CD4-positive, CD25-positive, alpha-beta regulatory T cell (primary cell): ENCODE results near the gene SLC25A41. TPM values are rescaled to one million over a fixed set of nuclear protein-coding genes. Genes with fewer than 3 reads are reported as not detected.

ENCODE experiments used
- ATAC-seq, 2 donors: fragments of 150-1000 bp; cut with Tn5 transposase; one replicate each; pipeline ENCODE4 v1.10.0; 2021; ENCODE audit warnings: low read depth in 2 of 2, moderate number of reproducible peaks in 2 of 2, moderate library complexity in 1 of 2
- DNase-seq, 3 donors: peaks; one replicate each; pipeline versions ENCODE4 v3.0.0 to v3.0.0-alpha.2; 2012 to 2022; ENCODE audit warnings: mixed read lengths in 1 of 3
- H3K27ac ChIP-seq: one replicate; pipeline ENCODE4 v1.7.0; 2013; ENCODE audit warnings: mild to moderate bottlenecking, low read length; ENCODE audit not compliant: insufficient read depth, poor library complexity, severe bottlenecking
- H3K27me3 ChIP-seq: one replicate; pipeline ENCODE4 v1.7.0; 2013; ENCODE audit warnings: low read length; ENCODE audit not compliant: control insufficient read depth, insufficient read depth
- H3K36me3 ChIP-seq: one replicate; pipeline ENCODE4 v1.7.0; 2013; ENCODE audit warnings: mild to moderate bottlenecking, low read length, moderate library complexity; ENCODE audit not compliant: control insufficient read depth, insufficient read depth
- H3K4me1 ChIP-seq: 2 replicates; pipeline ENCODE4 v1.7.0; 2013; ENCODE audit warnings: mild to moderate bottlenecking, low read length; ENCODE audit not compliant: insufficient read depth, control insufficient read depth, poor library complexity, severe bottlenecking
- H3K4me3 ChIP-seq: one replicate; pipeline ENCODE4 v1.7.0; 2013; ENCODE audit warnings: low read depth, mild to moderate bottlenecking, low read length, moderate library complexity
- H3K9me3 ChIP-seq, 2 experiments: 1 replicate in 1 of 2; 2 replicates in 1 of 2; pipeline ENCODE4 v1.7.0; 2013; ENCODE audit warnings: low read length in 2 of 2, mild to moderate bottlenecking in 1 of 2, moderate library complexity in 1 of 2; ENCODE audit not compliant: control insufficient read depth in 2 of 2
- H3K27ac Mint-ChIP-seq, 3 donors: one replicate each; pipeline ENCODE4 v1.8.0; 2020 to 2022; ENCODE audit warnings: mild to moderate bottlenecking in 3 of 3, mixed read lengths in 3 of 3, moderate library complexity in 2 of 3
- H3K27me3 Mint-ChIP-seq: one replicate; pipeline ENCODE4 v1.8.0; 2022; ENCODE audit warnings: mild to moderate bottlenecking, mixed read lengths
- H3K36me3 Mint-ChIP-seq: one replicate; pipeline ENCODE4 v1.8.0; 2020; ENCODE audit warnings: mixed read lengths
- H3K4me1 Mint-ChIP-seq, 4 donors: one replicate each; pipeline ENCODE4 v1.8.0; 2020 to 2022; ENCODE audit warnings: mixed read lengths in 4 of 4, mild to moderate bottlenecking in 1 of 4
- H3K4me3 Mint-ChIP-seq, 4 donors: one replicate each; pipeline ENCODE4 v1.8.0; 2020 to 2022; ENCODE audit warnings: mild to moderate bottlenecking in 4 of 4, mixed read lengths in 4 of 4, moderate library complexity in 3 of 4
- H3K9me3 Mint-ChIP-seq, 7 donors: one replicate each; pipeline ENCODE4 v1.8.0; 2020 to 2022; ENCODE audit warnings: mixed read lengths in 7 of 7, mild to moderate bottlenecking in 3 of 7, moderate library complexity in 2 of 7
- polyA plus RNA-seq, 4 donors: library from polyadenylated mRNA; unstranded; fragments of 300-500 nt; fragmentation: Illumina TruSeq; gene quantifications; one replicate each; pipeline ENCODE4 v1.2.3, GENCODE V29; 2021
- total RNA-seq: library from RNA; stranded (reverse); gene quantifications from one replicate; pipeline ENCODE4 v1.2.3, GENCODE V29; 2022

Gene SLC25A41
- total and polyA plus RNA-seq, 5 donors from 2014 or later = 0.24 to 0.42 TPM; not detected in 3

DNA sequence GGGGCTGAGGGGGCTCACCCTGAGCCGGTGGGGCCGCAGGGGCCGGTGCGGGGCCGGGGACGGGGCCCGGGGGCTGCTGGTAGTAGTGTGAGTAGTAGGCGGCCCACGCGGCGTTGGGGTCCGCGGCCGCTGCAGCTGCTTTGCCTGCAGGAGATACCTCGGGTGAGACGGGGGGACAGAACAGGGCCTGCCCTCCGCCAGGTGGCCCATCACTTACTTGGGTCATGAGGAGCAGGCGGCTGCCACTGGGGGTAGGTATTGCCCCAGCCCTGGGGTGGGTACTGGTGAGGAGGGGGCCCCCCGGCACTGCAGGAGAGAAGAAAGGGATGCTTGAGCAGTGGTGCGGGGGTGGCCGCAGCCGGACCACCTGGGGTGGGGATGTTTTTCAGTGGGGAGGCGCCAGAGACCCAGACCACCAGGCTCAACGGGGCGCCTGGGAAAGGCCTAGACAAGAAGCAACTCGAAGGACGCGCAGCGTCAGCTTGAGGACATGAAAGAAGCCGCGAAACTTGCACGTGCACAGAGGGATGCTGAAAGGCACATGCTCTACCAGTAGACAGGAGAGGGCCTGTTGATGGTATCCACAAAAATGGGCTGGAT lies 17.9 kb downstream of the SLC25A41 start:
- DNase-seq = no peak
- no peak for ATAC-seq
- Histone ChIP-seq H3K9me3 (no peaks in the 10 kb centered on the region), H3K4me1 (no peaks in the 10 kb centered on the region), H3K27me3 (no peaks in the 10 kb centered on the region), H3K4me3 (no peak overlapping the region), H3K36me3 (peaks cover 61% of the 10 kb centered on the region), H3K27ac (no peak overlapping the region)
- Mint-ChIP-seq H3K9me3 (no peaks in the 10 kb centered on the region), H3K27me3 (no peaks in the 10 kb centered on the region), H3K4me1 (peaks cover 0 to 4% (median 0%) of the 10 kb centered on the region in 4 donors), H3K4me3 (no peak overlapping the region), H3K27ac (no peak overlapping the region), H3K36me3 (peaks cover 11% of the 10 kb centered on the region)

DNA sequence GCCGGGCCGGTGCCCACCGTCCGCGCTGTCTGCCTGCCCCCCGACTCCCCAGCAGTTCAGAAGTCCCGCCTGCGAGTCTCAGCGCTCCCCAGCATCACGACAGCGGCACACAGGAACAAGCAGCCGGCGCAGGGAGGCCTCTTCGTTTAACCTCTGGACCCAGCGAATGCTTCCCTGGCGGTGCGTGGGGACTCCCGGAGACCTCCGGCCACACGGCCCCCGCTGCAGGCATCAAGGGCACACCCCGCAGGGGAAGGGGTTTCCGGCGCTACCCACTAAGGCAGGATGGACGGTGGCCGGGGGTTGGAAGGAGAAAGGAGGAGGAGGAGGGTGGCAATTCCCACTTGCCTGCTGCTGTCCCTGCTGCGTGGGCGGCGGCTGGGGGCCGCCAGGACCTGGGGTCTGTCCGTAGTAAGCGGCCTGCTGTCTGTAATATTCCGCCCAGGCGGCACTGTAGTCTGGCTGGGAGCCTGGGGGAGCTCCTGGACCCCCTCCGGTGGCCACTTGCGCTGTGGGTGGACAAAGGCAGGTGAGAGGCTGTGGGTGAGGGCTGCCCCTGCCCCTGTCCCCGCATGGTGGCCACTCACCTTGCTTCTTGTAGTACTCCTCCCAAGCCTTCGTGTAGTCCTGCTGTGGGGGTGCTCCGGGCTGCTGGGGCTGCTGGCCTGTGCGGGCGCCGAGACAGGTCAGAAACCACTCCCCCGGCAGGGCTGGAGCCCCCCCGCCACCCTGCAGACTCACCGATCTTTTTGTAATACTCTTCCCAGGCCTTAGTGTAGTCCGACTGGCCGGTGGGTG lies 18.6 kb downstream of the SLC25A41 start:
- Mint-ChIP-seq H3K36me3 (peaks cover 7% of the 10 kb centered on the region), H3K4me3 (no peak overlapping the region), H3K27ac (no peak overlapping the region), H3K4me1 (no peaks in the 10 kb centered on the region), H3K27me3 (no peaks in the 10 kb centered on the region), H3K9me3 (no peaks in the 10 kb centered on the region)
- H3K4me3 ChIP-seq = no peak overlapping the region
- DNase-seq (no peak), ATAC-seq (no peak)
- no peaks in the 10 kb centered on the region for H3K27me3 ChIP-seq
- no peaks in the 10 kb centered on the region for H3K4me1 ChIP-seq
- peaks cover 54% of the 10 kb centered on the region for H3K36me3 ChIP-seq
- no peak overlapping the region for H3K27ac ChIP-seq
- no peaks in the 10 kb centered on the region for H3K9me3 ChIP-seq

DNA sequence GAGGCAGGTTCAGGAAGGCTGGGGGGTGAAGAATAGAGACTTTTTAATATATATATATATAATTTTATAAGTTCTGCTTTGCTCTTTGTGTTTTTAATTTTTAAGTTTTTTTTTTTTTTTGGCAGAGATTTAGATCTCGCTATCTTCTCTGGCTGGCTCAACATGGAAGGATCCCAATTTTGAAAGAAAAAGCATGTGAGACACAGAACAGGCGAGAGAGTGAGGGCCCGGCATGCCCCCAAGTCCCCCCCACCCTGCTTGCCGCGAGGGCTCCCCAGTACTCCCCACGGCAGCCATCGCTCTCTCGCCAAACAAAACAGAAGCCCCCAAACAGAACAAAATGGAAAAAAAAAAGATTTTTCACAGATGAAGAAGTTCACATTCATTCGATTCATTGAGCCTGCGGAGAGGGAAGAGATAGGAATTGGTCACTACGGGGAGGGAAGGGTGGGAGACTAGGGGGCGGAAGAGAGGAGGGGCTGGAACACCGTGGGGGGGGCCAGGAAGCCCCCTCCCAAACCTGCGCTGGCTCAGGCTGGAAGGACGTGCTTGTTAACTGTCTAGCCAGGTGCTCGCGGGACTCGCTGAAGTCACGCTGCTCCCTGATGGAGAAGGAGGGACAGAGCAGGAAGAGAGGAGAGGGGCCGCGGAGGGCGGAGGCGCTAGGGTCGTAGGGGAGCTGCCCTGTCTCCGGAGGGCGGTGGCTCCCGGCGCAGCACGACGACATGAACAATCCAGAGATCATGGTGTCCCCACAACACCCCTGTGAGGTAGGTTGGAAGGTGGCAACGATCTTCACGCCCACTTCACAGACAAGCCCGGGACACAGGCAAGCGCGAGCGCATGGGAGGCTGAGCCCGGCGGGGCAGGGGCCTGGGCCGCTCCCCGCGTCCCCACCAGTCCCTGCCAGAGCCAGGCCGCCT lies 19.6 kb downstream of the SLC25A41 start:
- no peak for ATAC-seq
- Mint-ChIP-seq H3K27me3 (no peaks in the 10 kb centered on the region), H3K4me1 (no peaks in the 10 kb centered on the region), H3K27ac (no peak overlapping the region), H3K9me3 (no peaks in the 10 kb centered on the region), H3K4me3 (no peak overlapping the region), H3K36me3 (peaks cover 4% of the 10 kb centered on the region)
- Histone ChIP-seq H3K4me1 (no peaks in the 10 kb centered on the region), H3K4me3 (no peak overlapping the region), H3K36me3 (peaks cover 44% of the 10 kb centered on the region), H3K27me3 (no peaks in the 10 kb centered on the region), H3K27ac (no peak overlapping the region), H3K9me3 (no peaks in the 10 kb centered on the region)
- DNase-seq = no peak

DNA sequence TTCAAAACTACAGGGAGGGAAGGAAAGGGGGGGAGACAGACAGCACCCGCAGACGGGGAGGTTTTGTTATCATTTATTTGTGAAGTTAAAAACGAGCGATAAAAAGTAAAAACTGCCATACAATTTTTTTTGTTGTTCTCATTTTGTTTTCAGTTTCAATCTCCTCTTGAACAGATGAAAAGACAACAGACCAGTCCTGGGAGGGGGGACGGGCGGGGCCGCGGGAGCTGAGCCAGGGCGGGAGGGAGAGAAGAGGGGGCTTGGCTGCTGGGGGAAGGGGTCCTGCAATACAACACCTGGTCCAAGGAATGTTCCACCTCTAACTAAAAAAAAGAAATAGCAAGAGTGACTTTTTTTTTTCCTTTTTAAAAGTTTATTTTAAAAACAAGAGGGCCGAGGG lies 20.3 kb downstream of the SLC25A41 start:
- DNase-seq (no peak), ATAC-seq (no peak)
- Histone ChIP-seq H3K4me1 (no peaks in the 10 kb centered on the region), H3K36me3 (peaks cover 37% of the 10 kb centered on the region), H3K27me3 (no peaks in the 10 kb centered on the region), H3K27ac (no peak overlapping the region), H3K9me3 (no peaks in the 10 kb centered on the region), H3K4me3 (no peak overlapping the region)
- Mint-ChIP-seq H3K4me3 (no peak overlapping the region), H3K9me3 (no peaks in the 10 kb centered on the region), H3K27ac (no peak overlapping the region), H3K36me3 (no peaks in the 10 kb centered on the region), H3K4me1 (no peaks in the 10 kb centered on the region), H3K27me3 (no peaks in the 10 kb centered on the region)

DNA sequence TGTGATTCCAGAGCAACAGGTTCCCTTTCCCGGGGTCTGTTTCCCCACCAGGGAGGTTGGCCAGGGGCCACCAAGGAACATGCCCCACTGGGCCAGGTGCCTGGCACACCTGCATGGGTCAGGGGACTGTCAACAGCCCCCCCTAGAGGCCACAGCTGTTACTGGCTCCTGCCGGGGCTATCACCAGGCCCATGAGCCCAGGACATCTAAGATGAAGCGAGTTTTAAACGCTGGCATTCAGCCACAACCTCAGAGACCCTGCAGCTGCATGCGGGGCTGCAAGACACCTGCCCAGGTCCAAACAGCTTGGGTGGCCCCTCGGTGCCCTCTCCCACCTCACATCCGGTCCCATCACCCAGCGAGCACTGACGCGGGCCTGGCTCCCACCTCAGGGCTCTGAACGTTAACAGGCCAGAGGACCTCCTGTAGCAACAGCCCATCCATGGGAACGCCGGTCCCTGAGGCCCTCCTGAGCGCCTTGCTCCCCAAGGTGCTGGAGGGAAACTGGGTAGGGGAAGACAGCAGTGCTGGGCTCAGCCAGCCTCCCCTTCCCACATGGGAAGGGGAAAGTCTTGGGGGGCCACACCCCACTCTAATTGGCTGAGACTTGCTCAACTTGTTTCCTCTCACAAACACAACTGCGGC lies 21.0 kb downstream of the SLC25A41 start:
- Histone ChIP-seq H3K36me3 (peaks cover 30% of the 10 kb centered on the region), H3K9me3 (no peaks in the 10 kb centered on the region), H3K4me3 (no peak overlapping the region), H3K4me1 (no peaks in the 10 kb centered on the region), H3K27me3 (no peaks in the 10 kb centered on the region), H3K27ac (no peak overlapping the region)
- DNase-seq (peak; percentile 26 to 47 (median 40)), ATAC-seq (peak; percentile 55 to 59)
- Mint-ChIP-seq H3K4me3 (no peak overlapping the region), H3K27me3 (no peaks in the 10 kb centered on the region), H3K27ac (no peak overlapping the region), H3K36me3 (no peaks in the 10 kb centered on the region), H3K9me3 (no peaks in the 10 kb centered on the region), H3K4me1 (no peaks in the 10 kb centered on the region)

DNA sequence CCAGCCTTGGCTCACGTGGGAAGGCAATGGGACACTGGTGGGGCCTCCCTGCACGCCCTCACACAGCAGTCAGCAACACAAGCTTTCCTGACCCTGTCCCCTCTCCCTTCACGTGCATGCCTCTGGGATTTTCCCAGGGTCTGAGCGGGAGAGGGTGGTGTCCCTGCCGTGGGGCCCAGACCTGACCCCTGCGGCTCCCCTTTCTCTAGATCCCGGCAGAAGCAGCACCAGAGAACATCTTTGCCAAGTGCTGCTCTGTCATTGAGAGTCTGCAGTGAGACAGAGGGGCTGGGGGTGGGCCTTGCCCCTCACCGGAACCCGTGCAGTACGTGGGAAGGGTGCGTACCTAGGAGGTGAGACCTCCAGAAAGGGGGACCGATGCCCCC lies 21.5 kb downstream of the SLC25A41 start:
- no peak overlapping the region for H3K4me3 Mint-ChIP-seq
- H3K27me3 Mint-ChIP-seq = no peaks in the 10 kb centered on the region
- peak in 1 of 2 donors; percentile 24 for ATAC-seq
- DNase-seq = no peak
- H3K9me3 Mint-ChIP-seq = no peaks in the 10 kb centered on the region
- Histone ChIP-seq H3K36me3 (peaks cover 25% of the 10 kb centered on the region), H3K4me3 (no peak overlapping the region), H3K27me3 (no peaks in the 10 kb centered on the region), H3K27ac (no peak overlapping the region), H3K9me3 (no peaks in the 10 kb centered on the region), H3K4me1 (no peaks in the 10 kb centered on the region)
- H3K27ac Mint-ChIP-seq = no peak overlapping the region
- no peaks in the 10 kb centered on the region for H3K36me3 Mint-ChIP-seq
- H3K4me1 Mint-ChIP-seq = no peaks in the 10 kb centered on the region

DNA sequence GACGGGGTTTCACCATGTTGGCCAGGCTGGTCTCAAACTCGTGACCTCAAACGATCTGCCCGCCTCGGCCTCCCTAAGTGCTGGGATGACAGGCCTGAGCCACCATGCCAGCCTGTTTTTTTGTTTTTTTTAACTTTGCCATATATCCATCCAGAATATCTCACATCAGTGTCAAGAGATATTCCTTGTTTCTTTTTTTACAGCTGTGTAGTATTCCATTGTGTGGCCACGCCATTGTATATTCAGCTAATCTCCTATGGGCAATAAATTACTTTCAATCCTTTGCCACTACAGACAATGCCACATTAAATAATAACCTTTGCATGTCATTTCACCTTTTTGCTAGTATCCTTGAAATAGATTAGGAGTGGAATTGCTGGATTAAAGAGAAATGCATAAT lies 24.2 kb downstream of the SLC25A41 start:
- no peaks in the 10 kb centered on the region for H3K27me3 ChIP-seq
- no peaks in the 10 kb centered on the region for H3K27me3 Mint-ChIP-seq
- H3K4me1 Mint-ChIP-seq = no peaks in the 10 kb centered on the region
- no peaks in the 10 kb centered on the region for H3K36me3 Mint-ChIP-seq
- ATAC-seq (no peak), DNase-seq (no peak)
- H3K27ac Mint-ChIP-seq = peak overlapping the region in 1 of 3 donors; percentile 69
- no peaks in the 10 kb centered on the region for H3K9me3 Mint-ChIP-seq
- no peaks in the 10 kb centered on the region for H3K4me1 ChIP-seq
- no peak overlapping the region for H3K4me3 ChIP-seq
- no peak overlapping the region for H3K27ac ChIP-seq
- no peak overlapping the region for H3K4me3 Mint-ChIP-seq
- H3K36me3 ChIP-seq = peaks cover 3% of the 10 kb centered on the region
- H3K9me3 ChIP-seq = no peaks in the 10 kb centered on the region
